K562 (cell line): ENCODE results near the gene TMC5. TPM values are rescaled to one million over a fixed set of nuclear protein-coding genes. Genes with fewer than 3 reads are reported as not detected.

ENCODE experiments used
- BHLHE40 ChIP-seq: IDR thresholded peaks from 2 replicates; pipeline ENCODE4 v1.6.1; 2011; ENCODE audit warnings: low read length, improper control_type of control experiment
- BMI1 ChIP-seq: fragments of 150-350 bp; IDR thresholded peaks from 2 replicates; pipeline ENCODE4 v1.6.1; 2014; ENCODE audit warnings: low read length
- CHD2 ChIP-seq: IDR thresholded peaks from 2 replicates; pipeline ENCODE4 v1.6.1; 2011; ENCODE audit warnings: low read depth, low read length
- CREM ChIP-seq: IDR thresholded peaks from 2 replicates; pipeline ENCODE4 v1.6.1; 2014; ENCODE audit warnings: antibody characterized with exemption, low read depth
- DPF2 ChIP-seq: fragments of 450-650 bp; IDR thresholded peaks from 2 replicates; pipeline ENCODE4 v1.6.1; 2016
- ERF ChIP-seq: fragments of 450-650 bp; formaldehyde crosslinking; IDR thresholded peaks from 2 replicates; pipeline ENCODE4 v1.4.0; 2020; ENCODE audit warnings: mild to moderate bottlenecking, mixed read lengths
- FOS ChIP-seq: IDR thresholded peaks from 3 replicates; pipeline ENCODE4 v1.6.1; 2011; ENCODE audit not compliant: insufficient read length; ENCODE audit errors: extremely low read depth
- FOXK2 ChIP-seq, 2 experiments: fragments of 450-650 bp; IDR thresholded peaks in 1 of 2; conservative IDR thresholded peaks in 1 of 2; 2 replicates each; pipeline ENCODE4 v1.6.1; 2016; ENCODE audit warnings: low read depth in 2 of 2, mild to moderate bottlenecking in 1 of 2
- KDM1A ChIP-seq, 2 experiments: fragments of 450-650 bp; IDR thresholded peaks; 2 replicates each; pipeline ENCODE4 v1.6.1; 2016; ENCODE audit warnings: mild to moderate bottlenecking in 2 of 2
- MAFK ChIP-seq: IDR thresholded peaks from 2 replicates; pipeline ENCODE4 v1.6.1; 2011; ENCODE audit warnings: low read length, improper control_type of control experiment
- MAZ ChIP-seq, 2 experiments: fragments of 450-650 bp in 1 of 2; sonication (generic) in 1 of 2; formaldehyde crosslinking; IDR thresholded peaks in 1 of 2; conservative IDR thresholded peaks in 1 of 2; 2 replicates each; pipeline versions ENCODE4 v1.4.0 to v1.5.0; 2020; ENCODE audit warnings: mild to moderate bottlenecking in 1 of 2, missing genetic modification reagents in 1 of 2
- MXI1 ChIP-seq: IDR thresholded peaks from 2 replicates; pipeline ENCODE4 v1.6.1; 2011; ENCODE audit warnings: low read depth, mild to moderate bottlenecking, improper control_type of control experiment, low read length
- RB1 ChIP-seq: fragments of 450-650 bp; IDR thresholded peaks from 2 replicates; pipeline ENCODE4 v1.6.1; 2017; ENCODE audit warnings: low read depth, mild to moderate bottlenecking
- SMARCA4 ChIP-seq: fragments of 450-650 bp; IDR thresholded peaks from 2 replicates; pipeline ENCODE4 v1.6.1; 2016
- SMARCA5 ChIP-seq: fragments of 450-650 bp; IDR thresholded peaks from 2 replicates; pipeline ENCODE4 v1.6.1; 2016
- SMARCB1 ChIP-seq: IDR thresholded peaks from 2 replicates; pipeline ENCODE4 v1.6.1; 2011; ENCODE audit warnings: improper control_type of control experiment, low read depth; ENCODE audit not compliant: insufficient read length
- ZFX ChIP-seq: sonication (generic); formaldehyde crosslinking; IDR thresholded peaks from 2 replicates; pipeline ENCODE4 v1.8.0; 2022; ENCODE audit warnings: mild to moderate bottlenecking, missing genetic modification reagents, moderate library complexity
- ZNF143 ChIP-seq: sonication (generic); formaldehyde crosslinking; IDR thresholded peaks from 2 replicates; pipeline ENCODE4 v1.9.0; 2022; ENCODE audit warnings: mild to moderate bottlenecking, missing genetic modification reagents
- ZNF766 ChIP-seq: fragments of 200-800 bp; sonication (Bioruptor generic); conservative IDR thresholded peaks from 2 replicates; pipeline ENCODE4 v1.6.1; 2016; ENCODE audit warnings: missing genetic modification characterization, missing compliant biosample characterization
- ZSCAN29 ChIP-seq: fragments of 450-650 bp; IDR thresholded peaks from 2 replicates; pipeline ENCODE4 v1.6.1; 2017
- polyA plus RNA-seq, 8 experiments: library from polyadenylated mRNA; depleted of rRNA in 4 of 8; stranded (reverse) in 5 of 8; unstranded in 3 of 8; fragments of >200 nt; fragmentation: Nextera tagmentation in 2 of 8; fragmentation: Illumina TruSeq in 1 of 8; extraction: Ambion mirVana in 2 of 8; extraction: Trizol in 1 of 8; gene quantifications; 2 replicates each; pipeline versions ENCODE4 v1.2.1 to v1.2.3, GENCODE V29; 2011 to 2014; ENCODE audit warnings: inconsistent platforms in 1 of 8, missing spikeins in 1 of 8
- total RNA-seq, 7 experiments: library from RNA; depleted of rRNA in 6 of 7; stranded (reverse); fragments of >200 nt in 6 of 7; fragmentation: Illumina TruSeq in 2 of 7; extraction: Trizol in 2 of 7; gene quantifications; 2 replicates each; pipeline versions ENCODE4 v1.2.1 to v1.2.3, GENCODE V29; 2011 to 2021; ENCODE audit warnings: low replicate concordance in 1 of 7
- TF ChIP-seq, protein P1 (sequence below), 2 experiments: fragments of 450-650 bp; IDR thresholded peaks; 2 replicates each; pipeline ENCODE4 v1.6.1; 2018; ENCODE audit warnings: mild to moderate bottlenecking in 2 of 2, low read depth in 1 of 2; ENCODE audit not compliant: partially characterized antibody in 2 of 2
- TF ChIP-seq, protein P2 (sequence below): sonication (generic); formaldehyde crosslinking; IDR thresholded peaks from 2 replicates; pipeline ENCODE4 v1.8.0; 2022; ENCODE audit warnings: mild to moderate bottlenecking, missing genetic modification reagents

TMC5 gene
- total and polyA plus RNA-seq, 9 of the 15 experiments (the other 6 are each of a cell fraction or from before 2014, with no cell fraction given), result 0.83 to 2.6 (median 1.6) TPM

DNA sequence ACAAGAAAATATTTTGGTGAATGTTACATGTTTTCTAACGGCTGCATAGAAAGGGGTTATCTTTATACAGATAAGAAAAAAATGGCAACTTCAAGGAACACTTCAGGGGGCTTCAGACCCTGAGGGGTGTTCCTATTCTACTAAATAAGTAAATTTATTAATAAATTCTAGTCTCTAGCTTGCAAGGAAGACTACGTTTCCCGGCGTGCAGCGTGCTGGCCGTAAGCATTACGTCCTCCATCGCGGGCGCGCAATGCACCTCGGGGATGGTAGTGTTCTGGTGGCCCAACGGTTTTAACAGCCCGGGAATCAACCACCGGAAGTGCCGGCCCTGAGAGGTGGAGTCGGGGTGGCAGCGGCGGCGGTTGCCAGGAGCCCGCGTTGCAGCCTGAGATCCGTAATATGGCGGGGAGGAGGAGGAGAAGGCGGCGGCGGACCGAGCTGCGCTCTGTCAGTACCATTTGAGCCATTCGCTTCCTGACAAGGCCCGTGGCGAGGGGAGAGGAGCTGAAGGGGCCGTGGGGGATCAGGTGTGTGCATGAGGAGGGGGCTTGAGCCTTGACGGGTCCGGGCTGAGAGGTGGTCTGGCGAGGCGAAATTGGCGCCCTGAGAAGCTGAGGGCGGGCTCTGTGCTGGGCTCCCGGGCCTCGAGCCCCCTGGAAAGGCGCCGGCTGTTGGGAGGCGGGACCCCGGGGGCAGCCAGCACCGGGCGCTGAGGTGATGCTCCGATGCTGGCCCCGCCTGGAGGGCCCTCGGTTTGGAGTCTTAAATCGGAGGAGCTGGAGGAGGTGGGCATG lies 106.1 kb downstream of the TMC5 start, which contains the start of gene CCP110 (continued):
- peak; percentile 2; the same call in 1 of the 2 replicates for TF ChIP-seq MAFK
- TF ChIP-seq BMI1, result peak; percentile 43; the same call in 1 of the 2 replicates
- no peak for TF ChIP-seq KDM1A (IDR thresholded peaks at IDR 0.05)
- peak in 1 of 2 experiments; percentile 59; a peak in 1 of 4 replicates for TF ChIP-seq MAZ (CRISPR knock-in tag; conservative IDR thresholded peaks at IDR 0.05 in 1 of 2, IDR thresholded peaks at IDR 0.05 in 1 of 2)
- TF ChIP-seq DPF2, result no peak
- no peak for TF ChIP-seq SMARCA5
- no peak for TF ChIP-seq FOS
- TF ChIP-seq ZSCAN29, result no peak
- TF ChIP-seq CREM, result peak; percentile 97
- 0 out of 2 replicates have a peak, but pooled peaks have one; percentile 19 for TF ChIP-seq BHLHE40
- no peak for TF ChIP-seq SMARCB1
- no peak for TF ChIP-seq SMARCA4
- peak; percentile 93 for TF ChIP-seq ZNF143 (CRISPR knock-in tag)
- TF ChIP-seq, protein P1, sequence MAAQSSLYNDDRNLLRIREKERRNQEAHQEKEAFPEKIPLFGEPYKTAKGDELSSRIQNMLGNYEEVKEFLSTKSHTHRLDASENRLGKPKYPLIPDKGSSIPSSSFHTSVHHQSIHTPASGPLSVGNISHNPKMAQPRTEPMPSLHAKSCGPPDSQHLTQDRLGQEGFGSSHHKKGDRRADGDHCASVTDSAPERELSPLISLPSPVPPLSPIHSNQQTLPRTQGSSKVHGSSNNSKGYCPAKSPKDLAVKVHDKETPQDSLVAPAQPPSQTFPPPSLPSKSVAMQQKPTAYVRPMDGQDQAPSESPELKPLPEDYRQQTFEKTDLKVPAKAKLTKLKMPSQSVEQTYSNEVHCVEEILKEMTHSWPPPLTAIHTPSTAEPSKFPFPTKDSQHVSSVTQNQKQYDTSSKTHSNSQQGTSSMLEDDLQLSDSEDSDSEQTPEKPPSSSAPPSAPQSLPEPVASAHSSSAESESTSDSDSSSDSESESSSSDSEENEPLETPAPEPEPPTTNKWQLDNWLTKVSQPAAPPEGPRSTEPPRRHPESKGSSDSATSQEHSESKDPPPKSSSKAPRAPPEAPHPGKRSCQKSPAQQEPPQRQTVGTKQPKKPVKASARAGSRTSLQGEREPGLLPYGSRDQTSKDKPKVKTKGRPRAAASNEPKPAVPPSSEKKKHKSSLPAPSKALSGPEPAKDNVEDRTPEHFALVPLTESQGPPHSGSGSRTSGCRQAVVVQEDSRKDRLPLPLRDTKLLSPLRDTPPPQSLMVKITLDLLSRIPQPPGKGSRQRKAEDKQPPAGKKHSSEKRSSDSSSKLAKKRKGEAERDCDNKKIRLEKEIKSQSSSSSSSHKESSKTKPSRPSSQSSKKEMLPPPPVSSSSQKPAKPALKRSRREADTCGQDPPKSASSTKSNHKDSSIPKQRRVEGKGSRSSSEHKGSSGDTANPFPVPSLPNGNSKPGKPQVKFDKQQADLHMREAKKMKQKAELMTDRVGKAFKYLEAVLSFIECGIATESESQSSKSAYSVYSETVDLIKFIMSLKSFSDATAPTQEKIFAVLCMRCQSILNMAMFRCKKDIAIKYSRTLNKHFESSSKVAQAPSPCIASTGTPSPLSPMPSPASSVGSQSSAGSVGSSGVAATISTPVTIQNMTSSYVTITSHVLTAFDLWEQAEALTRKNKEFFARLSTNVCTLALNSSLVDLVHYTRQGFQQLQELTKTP (IDR thresholded peaks at IDR 0.05; ENCODE audit: low read depth in 1 of 2, partially characterized antibody in 2 of 2), result peak in 1 of 2 experiments; percentile 98
- TF ChIP-seq FOXK2 (conservative IDR thresholded peaks at IDR 0.05 in 1 of 2, IDR thresholded peaks at IDR 0.05 in 1 of 2; ENCODE audit: low read depth in 2 of 2), result no peak
- peak; percentile 93 for TF ChIP-seq ZNF766 (CRISPR knock-in tag)
- TF ChIP-seq, protein P2, sequence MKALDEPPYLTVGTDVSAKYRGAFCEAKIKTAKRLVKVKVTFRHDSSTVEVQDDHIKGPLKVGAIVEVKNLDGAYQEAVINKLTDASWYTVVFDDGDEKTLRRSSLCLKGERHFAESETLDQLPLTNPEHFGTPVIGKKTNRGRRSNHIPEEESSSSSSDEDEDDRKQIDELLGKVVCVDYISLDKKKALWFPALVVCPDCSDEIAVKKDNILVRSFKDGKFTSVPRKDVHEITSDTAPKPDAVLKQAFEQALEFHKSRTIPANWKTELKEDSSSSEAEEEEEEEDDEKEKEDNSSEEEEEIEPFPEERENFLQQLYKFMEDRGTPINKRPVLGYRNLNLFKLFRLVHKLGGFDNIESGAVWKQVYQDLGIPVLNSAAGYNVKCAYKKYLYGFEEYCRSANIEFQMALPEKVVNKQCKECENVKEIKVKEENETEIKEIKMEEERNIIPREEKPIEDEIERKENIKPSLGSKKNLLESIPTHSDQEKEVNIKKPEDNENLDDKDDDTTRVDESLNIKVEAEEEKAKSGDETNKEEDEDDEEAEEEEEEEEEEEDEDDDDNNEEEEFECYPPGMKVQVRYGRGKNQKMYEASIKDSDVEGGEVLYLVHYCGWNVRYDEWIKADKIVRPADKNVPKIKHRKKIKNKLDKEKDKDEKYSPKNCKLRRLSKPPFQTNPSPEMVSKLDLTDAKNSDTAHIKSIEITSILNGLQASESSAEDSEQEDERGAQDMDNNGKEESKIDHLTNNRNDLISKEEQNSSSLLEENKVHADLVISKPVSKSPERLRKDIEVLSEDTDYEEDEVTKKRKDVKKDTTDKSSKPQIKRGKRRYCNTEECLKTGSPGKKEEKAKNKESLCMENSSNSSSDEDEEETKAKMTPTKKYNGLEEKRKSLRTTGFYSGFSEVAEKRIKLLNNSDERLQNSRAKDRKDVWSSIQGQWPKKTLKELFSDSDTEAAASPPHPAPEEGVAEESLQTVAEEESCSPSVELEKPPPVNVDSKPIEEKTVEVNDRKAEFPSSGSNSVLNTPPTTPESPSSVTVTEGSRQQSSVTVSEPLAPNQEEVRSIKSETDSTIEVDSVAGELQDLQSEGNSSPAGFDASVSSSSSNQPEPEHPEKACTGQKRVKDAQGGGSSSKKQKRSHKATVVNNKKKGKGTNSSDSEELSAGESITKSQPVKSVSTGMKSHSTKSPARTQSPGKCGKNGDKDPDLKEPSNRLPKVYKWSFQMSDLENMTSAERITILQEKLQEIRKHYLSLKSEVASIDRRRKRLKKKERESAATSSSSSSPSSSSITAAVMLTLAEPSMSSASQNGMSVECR (CRISPR knock-in tag), result peak; percentile 36
- TF ChIP-seq MXI1, result peak; percentile 64
- peak; percentile 71 for TF ChIP-seq RB1
- TF ChIP-seq ZFX (CRISPR knock-in tag), result peak; percentile 78
- 0 out of 2 replicates have a peak, but pooled peaks have one; percentile 17 for TF ChIP-seq CHD2
- no peak for TF ChIP-seq ERF (CRISPR knock-in tag)
